ENCODE measurements around the gene ACOT8.
"Not testable (repeated sequence)": the region's sequence is repeated elsewhere in the genome, so short reads cannot be mapped to it uniquely, and the experiment has no call there.

Gene ACOT8

DNA sequence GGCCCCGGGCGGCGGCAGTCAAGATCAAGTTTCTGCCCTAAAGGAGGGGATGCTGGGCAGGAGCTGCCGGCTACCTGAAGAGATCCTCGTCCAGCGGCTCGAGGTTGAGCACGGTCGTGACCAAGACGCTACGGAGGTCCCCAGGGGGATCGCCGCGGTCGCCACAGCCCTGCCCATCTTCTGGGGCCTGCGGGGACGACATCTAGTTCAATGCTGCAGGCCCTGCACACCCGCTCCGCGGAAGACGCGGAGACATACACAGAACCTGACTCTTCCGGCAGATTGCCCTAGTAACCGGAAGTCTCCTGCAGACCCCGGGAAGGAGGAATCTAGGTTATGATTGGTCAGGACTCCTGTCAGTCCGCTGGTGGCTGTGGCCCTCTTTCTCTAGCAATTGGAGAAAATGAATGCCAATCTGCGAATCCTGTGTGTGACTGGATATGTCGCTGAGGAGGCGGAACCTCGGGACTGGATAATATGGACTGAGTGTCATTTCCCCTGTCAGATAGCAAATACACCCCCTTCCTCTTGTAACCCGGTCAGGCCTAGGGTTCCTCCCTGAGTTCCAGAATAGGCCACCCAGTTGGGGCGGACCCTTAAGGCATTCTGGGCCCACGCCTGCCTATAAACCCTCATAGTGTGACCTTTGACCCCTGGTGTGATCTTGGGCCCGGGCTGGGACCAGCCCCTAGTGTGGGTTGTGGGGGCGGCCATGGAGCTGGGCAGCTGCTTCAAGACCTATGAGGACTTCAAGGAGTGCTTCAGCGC, at the start of gene ACOT8, which contains the start of gene ZSWIM3:
TSS of gene ACOT8 (minus strand) at position 279 of the 768 bp plus-strand sequence. CDS start at position 202, 77 bp downstream.
TSS of gene ZSWIM3 (plus strand) at position 501 of the 768 bp plus-strand sequence. CDS start at position 713, 212 bp downstream.
- peak; percentile 98 to 99 for DNase-seq

DNA sequence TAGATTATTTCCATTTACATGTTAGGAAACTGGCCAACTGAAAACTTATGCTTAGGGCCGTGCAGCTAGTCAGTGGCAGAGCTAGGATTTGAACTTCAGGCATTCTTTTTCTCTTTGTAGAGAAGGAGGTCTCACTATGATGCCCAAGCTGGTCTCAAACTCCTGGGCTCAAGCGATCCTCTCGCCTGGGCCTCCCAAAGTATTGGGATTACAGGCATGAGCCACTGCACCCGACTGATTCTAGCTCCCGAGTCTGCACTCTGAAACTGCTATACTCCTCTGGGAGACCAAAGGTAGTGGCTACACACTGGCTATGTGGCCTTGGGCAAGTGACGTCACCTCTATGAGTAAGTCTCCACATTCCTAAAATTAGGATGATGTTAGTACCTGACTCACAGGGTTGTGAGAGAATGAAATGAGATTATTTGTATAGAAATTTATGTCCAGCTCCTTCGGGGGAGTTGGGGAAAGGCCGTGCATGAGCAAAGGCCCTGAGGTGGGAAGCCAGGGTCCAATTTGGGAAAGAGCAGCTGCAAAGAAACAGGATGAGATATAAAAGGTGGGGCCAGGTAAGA, 48.4 kb upstream of the ACOT8 start:
- no peak for DNase-seq

DNA sequence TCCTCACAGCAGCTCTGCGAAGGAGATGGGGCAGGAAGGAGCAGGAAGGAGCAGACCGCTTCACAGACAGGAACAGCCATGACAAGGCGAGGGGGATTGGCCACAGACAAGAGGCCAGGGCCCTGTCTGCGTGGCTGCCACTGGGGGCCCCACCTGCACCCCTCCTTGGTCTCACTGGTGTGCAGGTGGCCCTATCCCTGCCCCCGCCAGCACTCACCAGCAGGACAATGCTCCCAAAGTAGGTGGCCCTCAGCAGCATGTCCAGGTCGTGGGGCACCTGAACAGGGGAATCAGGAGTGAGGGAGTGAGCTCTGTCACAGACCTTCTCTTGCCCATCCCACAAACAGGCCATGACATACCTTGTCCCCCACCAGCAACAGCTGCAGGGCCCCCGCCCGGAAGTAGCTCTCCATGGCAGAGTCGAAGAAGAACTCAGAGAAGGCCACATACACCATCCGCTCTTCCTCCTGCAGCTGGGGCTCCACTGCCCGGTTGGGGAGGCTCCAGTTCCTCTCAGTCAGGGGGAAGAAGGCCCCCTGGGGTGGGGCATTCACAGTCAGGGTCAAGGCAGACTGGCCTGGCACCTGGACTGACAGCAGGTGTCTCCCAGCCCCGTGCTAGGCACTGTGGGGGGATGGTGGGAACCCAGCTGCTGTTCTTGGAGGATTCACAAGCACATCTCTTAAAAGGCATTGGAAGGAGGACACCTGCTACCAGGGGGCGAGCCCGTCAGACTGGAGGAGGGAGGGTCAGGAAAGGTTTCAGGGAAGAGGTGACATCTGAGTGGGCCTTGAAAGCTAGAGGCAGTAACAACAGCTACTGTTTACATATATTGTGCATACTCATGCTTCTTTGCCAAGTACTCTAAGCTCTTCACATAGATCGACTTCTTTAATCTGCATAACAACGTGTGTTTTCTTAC, 47.7 kb upstream of the ACOT8 start:
- no peak for DNase-seq

DNA sequence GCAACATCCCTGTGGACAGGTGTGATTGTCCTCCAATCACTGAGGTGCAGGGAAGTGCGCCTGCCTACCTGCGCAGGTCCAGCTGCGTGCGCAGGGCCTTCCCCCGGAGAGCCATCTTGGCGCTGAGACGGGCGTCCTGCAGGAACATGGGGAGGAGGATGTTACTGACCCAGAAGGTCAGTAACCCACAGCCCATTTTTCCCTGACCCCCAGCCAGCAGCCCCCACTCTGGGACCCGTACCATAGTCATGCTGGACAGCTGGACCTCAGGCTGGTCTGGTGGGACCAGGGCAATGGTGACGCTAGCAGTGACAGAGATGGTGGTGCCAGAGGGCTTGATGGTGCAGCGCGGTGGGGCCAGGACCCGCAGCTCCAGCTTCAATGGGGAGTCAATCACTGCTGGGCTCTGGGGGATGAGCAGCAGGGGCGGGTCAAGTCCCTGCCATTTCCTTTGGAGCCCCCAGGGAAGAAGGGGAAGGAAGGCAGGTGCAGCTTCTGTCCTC, 45.1 kb upstream of the ACOT8 start:
- DNase-seq = no peak

DNA sequence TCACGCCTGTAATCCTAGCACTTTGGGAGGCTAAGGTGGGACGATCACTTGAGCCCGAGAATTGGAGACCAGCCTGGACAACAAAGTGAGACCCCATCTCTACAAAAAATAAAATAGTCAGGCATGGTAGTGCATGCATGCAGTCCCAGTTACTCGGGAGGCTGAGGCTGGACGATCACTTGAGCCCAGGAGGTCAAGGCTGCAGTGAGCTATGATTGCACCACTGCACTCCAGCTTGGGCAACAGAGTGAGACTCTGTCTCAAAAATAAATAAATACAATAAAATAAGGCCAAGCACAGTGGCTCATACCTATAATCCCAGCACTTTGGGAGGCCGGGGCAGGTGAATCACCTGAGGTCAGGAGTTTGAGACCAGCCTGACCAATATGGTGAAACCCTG, 44.1 kb upstream of the ACOT8 start:
- DNase-seq = not testable (repeated sequence)

DNA sequence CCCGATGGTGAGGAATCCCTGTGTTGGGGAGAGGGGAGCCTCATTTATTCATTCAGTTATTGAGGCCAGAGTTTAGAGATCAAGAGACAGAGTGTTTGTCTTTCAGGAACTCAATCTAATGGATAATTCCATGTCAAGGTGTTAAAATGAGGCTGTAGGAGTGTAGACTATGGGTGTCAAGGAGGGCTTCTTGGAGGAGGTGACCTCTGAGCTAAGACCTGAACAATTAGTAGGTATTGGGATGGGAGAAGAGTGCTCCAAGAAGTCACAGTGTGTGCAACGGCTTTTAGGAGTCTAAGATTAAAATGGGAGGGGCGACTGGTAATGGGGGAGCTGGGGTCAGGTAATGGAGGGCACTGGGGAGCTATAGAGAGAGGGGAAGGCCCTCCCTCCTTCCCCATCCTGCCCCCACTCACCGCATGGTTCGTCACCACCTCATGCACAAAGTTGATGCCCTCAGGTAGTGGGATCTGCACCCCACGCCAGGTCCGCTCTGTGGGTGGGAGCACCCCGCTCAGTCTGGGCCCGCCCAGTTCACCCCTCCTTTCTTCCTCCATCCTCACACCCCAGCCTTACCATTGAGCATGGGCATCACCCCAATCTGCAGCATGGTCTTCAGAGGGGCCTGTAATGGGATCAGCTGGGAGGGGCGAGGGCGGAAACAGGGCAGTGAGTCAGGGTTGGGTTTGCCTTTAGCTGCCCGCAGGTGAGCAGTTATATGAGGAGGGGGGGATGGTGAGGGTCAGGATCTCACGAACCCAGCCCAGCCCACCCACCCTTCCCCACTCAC, 42.0 kb upstream of the ACOT8 start:
- no peak for DNase-seq

DNA sequence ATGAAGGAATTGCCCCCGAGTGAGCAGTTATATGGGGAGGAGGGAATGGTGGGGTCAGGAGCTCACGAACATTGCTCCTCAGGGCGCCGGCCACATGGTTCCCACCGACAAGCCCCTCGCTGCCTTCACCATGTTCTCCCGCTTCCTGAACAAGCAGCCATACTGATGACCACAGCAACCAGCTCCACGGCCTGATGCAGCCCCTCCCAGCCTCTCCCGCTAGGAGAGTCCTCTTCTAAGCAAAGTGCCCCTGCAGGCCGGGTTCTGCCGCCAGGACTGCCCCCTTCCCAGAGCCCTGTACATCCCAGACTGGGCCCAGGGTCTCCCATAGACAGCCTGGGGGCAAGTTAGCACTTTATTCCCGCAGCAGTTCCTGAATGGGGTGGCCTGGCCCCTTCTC, 41.1 kb upstream of the ACOT8 start:
- no peak for DNase-seq

DNA sequence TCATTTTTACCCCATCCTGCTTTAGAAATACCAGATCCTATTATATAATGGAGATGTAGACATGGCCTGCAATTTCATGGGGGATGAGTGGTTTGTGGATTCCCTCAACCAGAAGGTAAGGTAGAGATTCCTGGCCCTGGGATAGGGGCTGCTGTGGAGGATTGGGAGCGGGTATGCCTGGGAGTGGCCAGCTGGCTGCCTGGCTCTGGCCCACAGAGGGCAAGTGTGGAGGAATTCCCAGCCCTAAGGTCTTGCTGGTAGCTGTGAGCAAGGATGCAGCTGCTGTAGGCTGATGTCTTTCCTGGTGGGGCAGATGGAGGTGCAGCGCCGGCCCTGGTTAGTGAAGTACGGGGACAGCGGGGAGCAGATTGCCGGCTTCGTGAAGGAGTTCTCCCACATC, 40.5 kb upstream of the ACOT8 start:
- no peak for DNase-seq

DNA sequence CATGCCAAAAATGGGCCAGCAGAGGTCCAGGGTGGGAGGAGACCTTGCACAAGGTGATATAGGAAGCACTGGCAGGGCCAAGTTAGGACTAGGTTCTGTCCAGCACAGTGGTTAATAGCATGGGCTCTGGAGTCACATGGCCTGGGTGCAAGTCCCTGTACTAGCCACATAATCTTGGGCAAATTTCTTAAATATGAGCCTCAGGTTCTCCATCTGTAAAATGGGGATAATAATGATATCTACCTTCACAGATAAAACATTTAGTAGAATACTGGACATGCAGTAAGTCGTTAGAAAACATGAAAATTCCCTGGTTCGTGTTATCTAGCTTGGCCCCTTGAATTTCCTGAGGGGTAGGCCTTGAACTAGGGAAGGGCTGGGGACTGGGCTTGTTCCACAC, 40.1 kb upstream of the ACOT8 start:
- no peak for DNase-seq

DNA sequence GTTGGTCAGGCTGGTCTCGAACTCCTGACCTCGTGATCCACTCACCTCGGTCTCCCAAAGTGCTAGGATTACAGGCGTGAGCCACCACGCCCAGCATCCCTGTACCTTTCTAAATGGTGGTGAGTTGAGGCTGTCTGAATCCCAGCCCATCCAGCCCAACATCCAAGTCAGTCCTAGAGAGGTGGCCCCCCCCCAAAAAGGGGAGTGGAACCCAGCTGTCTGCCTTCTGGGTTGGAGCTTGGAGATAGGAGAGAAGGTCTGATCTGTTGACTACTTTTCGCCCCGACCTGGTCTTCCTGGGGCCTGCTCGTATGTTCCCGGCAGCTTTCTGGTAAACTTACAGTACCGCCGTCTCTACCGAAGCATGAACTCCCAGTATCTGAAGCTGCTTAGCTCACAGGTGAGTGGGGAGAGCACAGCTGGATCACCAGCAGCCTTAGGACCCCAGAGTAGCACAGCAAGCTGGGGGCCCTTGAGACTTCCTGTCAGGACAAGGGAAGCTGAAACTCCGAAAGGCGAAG, 39.5 kb upstream of the ACOT8 start:
- no peak for DNase-seq

DNA sequence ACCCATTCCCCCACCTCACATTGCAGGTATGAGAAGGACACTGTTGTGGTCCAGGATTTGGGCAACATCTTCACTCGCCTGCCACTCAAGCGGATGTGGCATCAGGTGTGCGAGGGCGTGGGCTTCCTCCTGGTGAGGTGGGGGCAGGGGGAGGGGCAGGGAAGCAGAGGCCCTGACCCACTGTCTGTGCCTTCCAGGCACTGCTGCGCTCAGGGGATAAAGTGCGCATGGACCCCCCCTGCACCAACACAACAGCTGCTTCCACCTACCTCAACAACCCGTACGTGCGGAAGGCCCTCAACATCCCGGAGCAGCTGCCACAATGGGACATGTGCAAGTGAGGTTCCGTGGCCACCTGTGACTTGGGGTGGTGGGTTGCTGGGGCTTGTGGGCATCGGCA, 37.6 kb upstream of the ACOT8 start:
- DNase-seq = no peak

DNA sequence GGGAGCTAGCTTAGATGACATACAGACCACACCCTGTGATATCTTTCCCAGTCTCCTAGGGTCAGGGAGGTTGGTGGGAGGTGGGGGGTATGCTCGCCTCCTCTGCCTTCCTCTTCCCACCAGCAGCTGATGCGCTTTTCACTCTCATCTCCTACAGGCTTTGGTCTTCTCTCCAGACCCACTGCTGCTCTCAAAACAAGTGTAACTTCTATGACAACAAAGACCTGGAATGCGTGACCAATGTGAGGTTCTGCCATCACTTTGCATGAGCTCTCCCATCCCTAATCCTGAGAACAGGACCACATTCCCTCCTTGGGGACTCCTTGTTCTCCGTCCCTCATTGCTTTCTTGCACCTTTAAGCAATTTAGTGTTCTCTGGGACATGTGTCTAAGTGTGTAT, 36.6 kb upstream of the ACOT8 start:
- no peak for DNase-seq

DNA sequence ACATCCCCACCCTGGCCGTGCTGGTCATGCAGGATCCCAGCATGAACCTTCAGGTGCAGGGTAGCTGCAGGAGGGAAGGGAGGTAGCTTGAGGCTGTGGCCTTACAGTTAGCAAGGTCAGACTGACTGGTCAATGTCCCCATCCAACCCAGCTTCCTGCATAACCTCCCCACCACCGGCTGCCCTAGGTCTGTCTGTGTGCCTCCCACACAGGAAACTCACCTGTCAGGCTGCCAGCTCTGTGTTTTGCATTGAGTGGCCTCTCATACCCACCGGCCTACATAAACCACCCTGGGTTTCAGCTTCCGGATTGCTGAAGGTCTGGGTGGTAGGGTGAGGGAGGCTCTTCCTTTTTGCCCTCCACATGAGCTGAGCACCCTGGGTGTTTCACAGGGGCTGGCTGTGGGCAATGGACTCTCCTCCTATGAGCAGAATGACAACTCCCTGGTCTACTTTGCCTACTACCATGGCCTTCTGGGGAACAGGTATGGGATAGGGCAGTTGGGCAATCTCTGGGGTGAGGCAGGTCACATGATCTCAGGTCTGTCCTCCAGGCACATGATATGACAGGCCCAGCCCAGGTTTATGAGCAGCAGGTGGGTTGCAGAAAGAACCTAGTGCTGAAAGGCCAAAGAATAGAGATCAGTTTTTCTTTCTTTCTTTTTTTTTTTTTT, 35.8 kb upstream of the ACOT8 start:
- peak in 1 of 2 experiments; percentile 17 for DNase-seq

DNA sequence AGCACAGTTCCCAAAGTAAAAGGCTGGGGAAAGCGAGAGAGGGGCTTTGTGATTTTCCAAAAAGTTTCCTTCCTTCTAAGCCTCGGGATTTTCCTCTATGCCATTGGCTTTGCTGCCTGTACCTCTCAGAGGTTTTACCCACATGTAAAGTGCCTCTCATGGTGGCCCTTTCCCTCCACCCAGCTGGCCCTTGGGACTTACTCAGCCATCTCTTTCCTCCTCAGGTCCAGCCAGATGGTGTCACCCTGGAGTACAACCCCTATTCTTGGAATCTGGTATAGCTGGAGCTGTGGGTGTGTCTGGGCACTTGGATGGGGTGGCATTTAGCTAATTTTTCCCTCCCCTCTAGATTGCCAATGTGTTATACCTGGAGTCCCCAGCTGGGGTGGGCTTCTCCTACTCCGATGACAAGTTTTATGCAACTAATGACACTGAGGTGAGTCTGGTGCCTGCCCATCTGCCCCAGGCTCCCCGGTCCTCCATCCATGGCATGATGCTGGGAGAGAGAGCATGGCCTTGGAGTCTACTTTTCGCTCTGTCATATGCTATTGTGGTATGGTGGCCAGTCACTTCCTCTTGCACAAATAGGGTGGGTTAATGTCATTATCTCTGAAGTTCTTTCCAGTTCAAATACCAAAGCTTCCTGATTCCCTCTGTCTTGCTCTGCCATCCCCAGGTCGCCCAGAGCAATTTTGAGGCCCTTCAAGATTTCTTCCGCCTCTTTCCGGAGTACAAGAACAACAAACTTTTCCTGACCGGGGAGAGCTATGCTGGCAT, 35.0 kb upstream of the ACOT8 start:
- DNase-seq = peak; percentile 58

DNA sequence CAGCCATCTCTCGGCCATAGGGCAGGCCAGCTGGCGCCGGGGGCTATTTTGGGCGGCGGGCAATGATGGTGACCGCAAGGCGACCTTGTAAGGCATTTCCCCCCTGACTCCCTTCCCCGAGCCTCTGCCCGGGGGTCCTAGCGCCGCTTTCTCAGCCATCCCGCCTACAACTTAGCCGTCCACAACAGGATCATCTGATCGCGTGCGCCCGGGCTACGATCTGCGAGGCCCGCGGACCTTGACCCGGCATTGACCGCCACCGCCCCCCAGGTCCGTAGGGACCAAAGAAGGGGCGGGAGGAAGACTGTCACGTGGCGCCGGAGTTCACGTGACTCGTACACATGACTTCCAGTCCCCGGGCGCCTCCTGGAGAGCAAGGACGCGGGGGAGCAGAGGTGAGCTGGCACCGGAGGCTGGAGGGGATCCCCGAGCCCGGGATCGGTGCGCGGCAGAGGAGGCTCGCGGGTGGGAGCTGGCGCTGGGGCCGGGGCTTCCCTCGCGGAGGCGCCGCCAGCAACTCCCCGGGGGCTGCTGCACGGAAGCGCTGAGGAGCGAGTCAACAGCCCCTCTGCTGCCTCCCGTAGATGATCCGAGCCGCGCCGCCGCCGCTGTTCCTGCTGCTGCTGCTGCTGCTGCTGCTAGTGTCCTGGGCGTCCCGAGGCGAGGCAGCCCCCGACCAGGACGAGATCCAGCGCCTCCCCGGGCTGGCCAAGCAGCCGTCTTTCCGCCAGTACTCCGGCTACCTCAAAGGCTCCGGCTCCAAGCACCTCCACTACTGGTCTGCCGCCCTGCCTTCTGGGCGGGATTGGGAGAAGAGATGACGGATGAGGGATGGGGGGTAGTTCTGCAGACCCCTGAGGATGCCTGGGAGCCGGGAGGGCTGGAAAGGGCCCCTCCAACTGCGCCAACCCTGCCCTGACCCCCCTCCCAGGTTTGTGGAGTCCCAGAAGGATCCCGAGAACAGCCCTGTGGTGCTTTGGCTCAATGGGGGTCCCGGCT, 34.1 kb upstream of the ACOT8 start, which contains the start of the genes CTSA and NEURL2:
TSS of gene CTSA (plus strand) at position 351 of the 999 bp plus-strand sequence. CDS start at position 585, 234 bp downstream.
TSS of gene NEURL2 (minus strand) at position 224 of the 999 bp plus-strand sequence. CDS start at position 7, 217 bp downstream.
- peak; percentile 70 to 77 for DNase-seq

DNA sequence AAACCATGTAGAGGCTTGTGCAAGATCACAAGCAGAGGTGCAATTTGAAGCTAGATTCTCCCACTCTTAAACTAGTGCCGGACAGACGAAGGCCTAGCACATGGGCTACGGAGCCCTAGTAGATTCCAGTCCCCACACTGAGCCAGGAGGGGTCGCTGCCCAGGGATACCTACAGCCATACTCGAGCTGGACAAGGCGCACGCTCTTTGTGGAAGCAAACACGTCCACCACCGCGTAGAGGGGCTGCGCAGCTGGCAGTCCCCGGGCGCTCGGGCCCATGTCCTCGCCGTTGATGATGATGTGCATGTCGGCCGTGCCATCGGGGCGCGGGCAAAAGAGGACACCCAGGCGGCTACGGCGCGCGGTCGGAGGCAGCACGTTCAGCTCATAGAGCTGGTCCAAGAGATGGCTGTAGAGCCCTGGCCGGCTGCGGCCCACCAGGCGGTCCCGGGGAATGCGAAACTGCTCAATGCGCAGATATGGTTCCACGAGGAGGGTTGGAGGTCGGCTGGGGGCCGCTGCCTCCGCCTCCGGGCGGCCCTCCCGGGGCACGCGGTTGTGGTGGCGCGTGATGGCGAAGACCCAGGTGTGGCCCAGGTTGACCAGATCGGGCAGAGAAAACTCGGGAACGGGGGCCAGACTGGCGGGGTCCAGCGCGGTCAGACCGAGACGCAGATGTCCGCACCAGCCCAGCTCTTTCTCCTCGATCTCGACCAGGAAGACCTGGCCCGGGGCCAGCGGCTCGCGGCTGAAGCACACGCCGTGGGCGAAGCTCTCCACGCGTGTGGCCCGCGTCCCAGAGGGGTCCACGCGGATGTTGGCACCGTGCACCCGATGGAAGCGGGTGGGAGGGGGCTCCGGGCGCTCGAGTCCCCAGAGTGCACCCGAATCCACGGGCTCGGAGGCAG, 33.1 kb upstream of the ACOT8 start:
- peak; percentile 47 to 48 for DNase-seq

DNA sequence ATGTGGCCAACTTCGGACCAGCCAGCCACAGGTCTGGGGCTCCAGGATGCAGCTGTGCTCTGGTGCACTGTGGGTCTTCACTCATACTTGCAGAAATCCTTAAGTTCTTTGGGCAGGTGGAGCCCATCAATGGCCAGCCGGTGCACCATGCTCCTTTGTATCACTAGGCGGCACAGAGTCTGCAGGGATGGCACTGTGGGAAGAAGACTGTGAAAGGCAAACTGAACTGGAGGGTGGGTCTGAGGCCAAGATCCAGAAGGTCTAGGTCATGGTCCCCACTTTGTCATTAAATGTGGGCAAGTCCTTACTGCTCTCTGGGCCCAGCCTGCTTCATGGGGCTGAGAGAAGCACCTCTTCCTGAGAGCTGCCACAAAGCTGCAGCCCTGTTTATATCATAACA, 31.5 kb upstream of the ACOT8 start:
- DNase-seq = no peak

DNA sequence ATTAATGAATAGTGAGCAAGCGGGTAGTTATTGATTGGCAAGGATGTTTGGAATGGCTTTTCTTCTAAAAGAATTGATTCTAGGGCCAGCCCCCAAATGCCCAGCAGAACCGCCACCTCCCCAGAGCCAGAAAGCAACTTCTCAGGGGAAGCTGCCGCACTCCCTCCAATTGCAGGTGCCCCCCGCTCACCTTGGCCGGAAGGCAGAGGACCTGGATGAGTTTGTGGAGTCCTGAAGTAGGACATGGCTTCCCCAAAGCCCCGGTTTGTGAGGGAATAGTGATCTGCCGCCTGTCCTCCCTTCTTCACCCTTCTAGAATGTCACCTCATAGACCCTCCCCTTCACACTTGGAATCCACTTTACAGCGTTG, 30.1 kb upstream of the ACOT8 start, which contains the start of gene SPATA25:
TSS of gene SPATA25 (minus strand) at position 277 of the 370 bp plus-strand sequence. CDS start at position 245, 32 bp downstream.
- no peak for DNase-seq

Measured in AML-193 (cell line).